Inflammatory macrophage treated with lipopolysaccharide for 4 hours (primary cell): ENCODE results near the gene EFHB.
A peak's percentile ranks its signal among the peaks of the same experiment; 100 is the strongest.
"Not testable (repeated sequence)": the region's sequence is repeated elsewhere in the genome, so short reads cannot be mapped to it uniquely, and the experiment has no call there.

ENCODE experiments used
- DNase-seq: peaks from one replicate; pipeline ENCODE4 v3.0.0-alpha.2; 2020

Gene EFHB

GRCh38 chr3:19920401-19921080, 13.5 kb downstream of the EFHB start:
- DNase-seq, result no peak

- DNase-seq, result no peak
Measured at GRCh38 chr3:19917167-19917566, 16.9 kb downstream of the EFHB start.

GRCh38 chr3:19911452-19911851, 22.6 kb downstream of the EFHB start:
- DNase-seq, result no peak

GRCh38 chr3:19907523-19907922, 26.5 kb downstream of the EFHB start:
- DNase-seq, result no peak

- no peak for DNase-seq
Measured at GRCh38 chr3:19903649-19904048, 30.4 kb downstream of the EFHB start.

- peak; percentile 73 for DNase-seq
Measured at GRCh38 chr3:19901918-19902317, 32.1 kb downstream of the EFHB start.

- DNase-seq, result peak; percentile 42
Measured at GRCh38 chr3:19901337-19901736, 32.7 kb downstream of the EFHB start.

- DNase-seq, result not testable (repeated sequence)
Measured at GRCh38 chr3:19899833-19900232, 34.2 kb downstream of the EFHB start.

- no peak for DNase-seq
Measured at GRCh38 chr3:19899264-19899663, 34.8 kb downstream of the EFHB start.

GRCh38 chr3:19898721-19899120, 35.3 kb downstream of the EFHB start:
- no peak for DNase-seq

GRCh38 chr3:19891740-19892139, 42.3 kb downstream of the EFHB start:
- DNase-seq, result no peak

- DNase-seq, result no peak
Measured at GRCh38 chr3:19888428-19889152, 45.4 kb downstream of the EFHB start.

- not testable (repeated sequence) for DNase-seq
Measured at GRCh38 chr3:19887122-19887521, 46.9 kb downstream of the EFHB start.

GRCh38 chr3:19886404-19886803, 47.6 kb downstream of the EFHB start:
- no peak for DNase-seq

- DNase-seq, result peak; percentile 61
Measured at GRCh38 chr3:19885468-19885867, 48.5 kb downstream of the EFHB start.

GRCh38 chr3:19881852-19882251, 52.2 kb downstream of the EFHB start:
- no peak for DNase-seq

- no peak for DNase-seq
Measured at GRCh38 chr3:19881036-19881435, 53.0 kb downstream of the EFHB start.

- DNase-seq, result peak; percentile 40
Measured at GRCh38 chr3:19877656-19878055, 56.4 kb downstream of the EFHB start.

- peak; percentile 47 for DNase-seq
Measured at GRCh38 chr3:19866751-19867347, 67.2 kb downstream of the EFHB start.

GRCh38 chr3:19855318-19855717, 78.7 kb downstream of the EFHB start:
- not testable (repeated sequence) for DNase-seq

- DNase-seq, result not testable (repeated sequence)
Measured at GRCh38 chr3:19846609-19847008, 87.4 kb downstream of the EFHB start.
